ENCODE data around the gene TMEM184C. TPM values are rescaled to one million over a fixed set of nuclear protein-coding genes. Genes with fewer than 3 reads are reported as not detected.

The TMEM184C gene
- total RNA-seq, 1 experiment from 2014 or later = 24.6 TPM

DNA sequence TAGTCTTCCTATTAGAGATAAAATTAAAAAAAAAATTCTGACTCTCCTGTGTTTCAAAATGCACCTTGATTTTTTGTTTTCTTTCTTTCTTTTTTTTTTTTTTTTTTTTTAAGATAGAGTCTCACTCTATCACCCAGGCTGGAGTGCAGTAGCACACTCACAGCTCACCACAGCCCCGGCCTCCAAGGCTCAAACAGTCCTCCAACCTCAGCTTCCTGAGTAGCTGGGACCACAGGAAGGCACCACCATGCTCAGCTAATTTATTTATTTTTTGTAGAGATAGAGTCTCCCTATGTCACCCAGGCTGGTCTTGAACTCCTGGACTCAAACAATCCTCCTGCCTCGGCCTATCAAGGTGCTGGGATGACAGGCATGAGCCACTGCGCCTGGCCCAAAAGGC lies 41.1 kb upstream of the TMEM184C start:
- Histone ChIP-seq H3K9me3 (ENCODE audit: control insufficient read depth in 1 of 2, insufficient read depth in 1 of 2, low read depth in 1 of 2, low read length in 2 of 2) (no peaks in the 10 kb centered on the region), H3K79me2 (ENCODE audit: insufficient read depth, low read length) (no peaks in the 10 kb centered on the region), H3K9me2 (ENCODE audit: insufficient read depth) (0 out of 2 replicates have a peak, but pooled peaks cover 3% of the 10 kb centered on the region), H3K4me1 (ENCODE audit: control insufficient read depth in 1 of 2, insufficient read depth in 2 of 2, low read length in 2 of 2) (peaks cover 8 to 12% of the 10 kb centered on the region in 2 experiments; a peak in 3 of 4 replicates), H2AFZ (ENCODE audit: low read depth, low read length, poor library complexity, severe bottlenecking) (no peak overlapping the region), H3K4me3 (replicated peaks in 1 of 2; ENCODE audit: low read depth in 1 of 2, low read length in 2 of 2) (no peak overlapping the region), H3K27ac (ENCODE audit: low read depth, low read length) (no peak overlapping the region), H3K4me2 (ENCODE audit: low read length) (no peak overlapping the region), H3K27me3 (ENCODE audit: insufficient read depth, low read length) (no peaks in the 10 kb centered on the region), H4K20me1 (ENCODE audit: insufficient read depth) (no peaks in the 10 kb centered on the region), H3K36me3 (ENCODE audit: control insufficient read depth in 1 of 2, insufficient read depth in 2 of 2, low read length in 2 of 2) (no peaks in the 10 kb centered on the region), H3K9ac (ENCODE audit: low read length) (no peak overlapping the region)
- CTCF ChIA-PET = interaction anchor here (1.2 kb wide), 1 partner anchor 169 kb away, joined by 4 read pairs; no protein-coding TSS in a partner anchor
- intact Hi-C loops (cut with micrococcal nuclease) = no loop called here
- RAD21 ChIA-PET (ENCODE audit: low non-redundant PET in 1 of 2, low total read pairs in 2 of 2, uncharacterized antibody in 2 of 2, unreplicated experiment in 2 of 2) = no interaction called here
- BruUV-seq (replicated peaks) = no TSS peak
- DNase-seq (ENCODE audit: low read depth, low spot score) = no peak
- POLR2A ChIA-PET = no interaction called here
- no peak for ATAC-seq
- TF ChIP-seq RAD21 (IDR thresholded peaks at IDR 0.05; ENCODE audit: low read depth) = no peak
- no peak for TF ChIP-seq YY1 (IDR thresholded peaks at IDR 0.05; ENCODE audit: extremely low read depth, insufficient replicate concordance, low read depth, low read length)
- TF ChIP-seq, protein P1, sequence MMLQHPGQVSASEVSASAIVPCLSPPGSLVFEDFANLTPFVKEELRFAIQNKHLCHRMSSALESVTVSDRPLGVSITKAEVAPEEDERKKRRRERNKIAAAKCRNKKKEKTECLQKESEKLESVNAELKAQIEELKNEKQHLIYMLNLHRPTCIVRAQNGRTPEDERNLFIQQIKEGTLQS (IDR thresholded peaks at IDR 0.05) = no peak
- TF ChIP-seq FOSL1 (IDR thresholded peaks at IDR 0.05; ENCODE audit: low read depth) = no peak
- TF ChIP-seq EZH2phosphoT487 (IDR thresholded peaks at IDR 0.05; ENCODE audit: borderline replicate concordance) = no peak
- no peak for TF ChIP-seq ELF1 (IDR thresholded peaks at IDR 0.05; ENCODE audit: borderline replicate concordance, low read depth)
- no peak for TF ChIP-seq EGR1 (IDR thresholded peaks at IDR 0.05; ENCODE audit: low read depth)
- TF ChIP-seq, protein P2, sequence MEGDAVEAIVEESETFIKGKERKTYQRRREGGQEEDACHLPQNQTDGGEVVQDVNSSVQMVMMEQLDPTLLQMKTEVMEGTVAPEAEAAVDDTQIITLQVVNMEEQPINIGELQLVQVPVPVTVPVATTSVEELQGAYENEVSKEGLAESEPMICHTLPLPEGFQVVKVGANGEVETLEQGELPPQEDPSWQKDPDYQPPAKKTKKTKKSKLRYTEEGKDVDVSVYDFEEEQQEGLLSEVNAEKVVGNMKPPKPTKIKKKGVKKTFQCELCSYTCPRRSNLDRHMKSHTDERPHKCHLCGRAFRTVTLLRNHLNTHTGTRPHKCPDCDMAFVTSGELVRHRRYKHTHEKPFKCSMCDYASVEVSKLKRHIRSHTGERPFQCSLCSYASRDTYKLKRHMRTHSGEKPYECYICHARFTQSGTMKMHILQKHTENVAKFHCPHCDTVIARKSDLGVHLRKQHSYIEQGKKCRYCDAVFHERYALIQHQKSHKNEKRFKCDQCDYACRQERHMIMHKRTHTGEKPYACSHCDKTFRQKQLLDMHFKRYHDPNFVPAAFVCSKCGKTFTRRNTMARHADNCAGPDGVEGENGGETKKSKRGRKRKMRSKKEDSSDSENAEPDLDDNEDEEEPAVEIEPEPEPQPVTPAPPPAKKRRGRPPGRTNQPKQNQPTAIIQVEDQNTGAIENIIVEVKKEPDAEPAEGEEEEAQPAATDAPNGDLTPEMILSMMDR (IDR thresholded peaks at IDR 0.05 in 2 of 3, conservative IDR thresholded peaks at IDR 0.05 in 1 of 3; ENCODE audit: borderline replicate concordance in 1 of 3, insufficient read depth in 1 of 3, low read depth in 2 of 3, low read length in 2 of 3) = no peak
- TF ChIP-seq POLR2AphosphoS5 (IDR thresholded peaks at IDR 0.05; ENCODE audit: low read depth, low read length) = no peak
- no peak for TF ChIP-seq SRF (IDR thresholded peaks at IDR 0.05; ENCODE audit: low read depth)
- TF ChIP-seq CBX3 (IDR thresholded peaks at IDR 0.05; ENCODE audit: low read depth) = no peak
- TF ChIP-seq ZFX (IDR thresholded peaks at IDR 0.05) = no peak
- TF ChIP-seq SIN3A (IDR thresholded peaks at IDR 0.05; ENCODE audit: low read depth) = no peak
